ENCODE measurements around the gene PRRC2B.

- TF ChIP-seq ZNF274 (IDR thresholded peaks at IDR 0.05; ENCODE audit: low read depth, low read length), result no peak
- TF ChIP-seq YY1 (IDR thresholded peaks at IDR 0.05; ENCODE audit: insufficient read depth, insufficient read length), result no peak
- no peak for TF ChIP-seq SUZ12 (IDR thresholded peaks at IDR 0.05; ENCODE audit: extremely low read depth, insufficient read depth, insufficient read length)
Measured at GRCh38 chr9:131446276-131446675, 52.4 kb downstream of the PRRC2B start.
